Renal pelvis (tissue), 4 donors: ENCODE data around the gene PLEKHA1. TPM values are rescaled to one million over a fixed set of nuclear protein-coding genes. Genes with fewer than 3 reads are reported as not detected.

Experiments
- DNase-seq: peaks from one replicate; pipeline ENCODE4 v3.0.0-alpha.2; 2013
- polyA plus RNA-seq, 3 donors: library from polyadenylated mRNA; unstranded; fragments of 120-200 nt; gene quantifications; one replicate each; pipeline ENCODE4 v1.2.1, GENCODE V29; 2013; ENCODE audit not compliant: insufficient read length in 3 of 3

The PLEKHA1 gene
- polyA plus RNA-seq, 3 donors, result 70.1 to 98.8 (median 96.3) TPM

GRCh38 chr10:122459561-122460273 is 85.2 kb downstream of the PLEKHA1 start:
- DNase-seq, result no peak

GRCh38 chr10:122460891-122461293 is 86.4 kb downstream of the PLEKHA1 start:
- DNase-seq, result no peak

GRCh38 chr10:122461367-122461728 is 86.8 kb downstream of the PLEKHA1 start, which contains the start of gene HTRA1:
Gene HTRA1 (plus strand): TSS chr10:122461553. CDS start chr10:122461653, 100 bp downstream.
- peak; percentile 57 for DNase-seq

- no peak for DNase-seq
These were observed 87.4 kb downstream of the PLEKHA1 start for GRCh38 chr10:122461729-122462532.

GRCh38 chr10:122462533-122463465 is 88.3 kb downstream of the PLEKHA1 start:
- no peak for DNase-seq

- DNase-seq, result no peak
These were observed 89.2 kb downstream of the PLEKHA1 start for GRCh38 chr10:122463466-122464249.

- DNase-seq, result no peak
These were observed 89.7 kb downstream of the PLEKHA1 start for GRCh38 chr10:122464250-122464510.

- DNase-seq, result no peak
These were observed 90.1 kb downstream of the PLEKHA1 start for GRCh38 chr10:122464586-122464985.

- DNase-seq, result no peak
These were observed 91.0 kb downstream of the PLEKHA1 start for GRCh38 chr10:122465401-122466040.

- DNase-seq, result no peak
These were observed 92.5 kb downstream of the PLEKHA1 start for GRCh38 chr10:122466951-122467381.

- no peak for DNase-seq
These were observed 93.2 kb downstream of the PLEKHA1 start for GRCh38 chr10:122467701-122468100.

- DNase-seq, result no peak
These were observed 93.9 kb downstream of the PLEKHA1 start for GRCh38 chr10:122468307-122468925.

GRCh38 chr10:122468926-122469781 is 94.6 kb downstream of the PLEKHA1 start:
- no peak for DNase-seq

GRCh38 chr10:122469848-122470247 is 95.3 kb downstream of the PLEKHA1 start:
- no peak for DNase-seq

GRCh38 chr10:122471531-122472177 is 97.1 kb downstream of the PLEKHA1 start:
- DNase-seq, result no peak

GRCh38 chr10:122473116-122473515 is 98.6 kb downstream of the PLEKHA1 start:
- no peak for DNase-seq

GRCh38 chr10:122474131-122474818 is 99.8 kb downstream of the PLEKHA1 start:
- DNase-seq, result no peak

GRCh38 chr10:122475100-122475499 is 100.6 kb downstream of the PLEKHA1 start:
- no peak for DNase-seq
